ENCODE measurements around the gene CTSC.

- TF ChIP-seq CTCF (IDR thresholded peaks at IDR 0.05), result no peak
- no peak for TF ChIP-seq ZNF263 (CRISPR knock-in tag; IDR thresholded peaks at IDR 0.05; ENCODE audit: low read depth)
- TF ChIP-seq, protein P1, sequence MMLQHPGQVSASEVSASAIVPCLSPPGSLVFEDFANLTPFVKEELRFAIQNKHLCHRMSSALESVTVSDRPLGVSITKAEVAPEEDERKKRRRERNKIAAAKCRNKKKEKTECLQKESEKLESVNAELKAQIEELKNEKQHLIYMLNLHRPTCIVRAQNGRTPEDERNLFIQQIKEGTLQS (CRISPR knock-in tag; conservative IDR thresholded peaks at IDR 0.05), result no peak
- TF ChIP-seq, protein P2, sequence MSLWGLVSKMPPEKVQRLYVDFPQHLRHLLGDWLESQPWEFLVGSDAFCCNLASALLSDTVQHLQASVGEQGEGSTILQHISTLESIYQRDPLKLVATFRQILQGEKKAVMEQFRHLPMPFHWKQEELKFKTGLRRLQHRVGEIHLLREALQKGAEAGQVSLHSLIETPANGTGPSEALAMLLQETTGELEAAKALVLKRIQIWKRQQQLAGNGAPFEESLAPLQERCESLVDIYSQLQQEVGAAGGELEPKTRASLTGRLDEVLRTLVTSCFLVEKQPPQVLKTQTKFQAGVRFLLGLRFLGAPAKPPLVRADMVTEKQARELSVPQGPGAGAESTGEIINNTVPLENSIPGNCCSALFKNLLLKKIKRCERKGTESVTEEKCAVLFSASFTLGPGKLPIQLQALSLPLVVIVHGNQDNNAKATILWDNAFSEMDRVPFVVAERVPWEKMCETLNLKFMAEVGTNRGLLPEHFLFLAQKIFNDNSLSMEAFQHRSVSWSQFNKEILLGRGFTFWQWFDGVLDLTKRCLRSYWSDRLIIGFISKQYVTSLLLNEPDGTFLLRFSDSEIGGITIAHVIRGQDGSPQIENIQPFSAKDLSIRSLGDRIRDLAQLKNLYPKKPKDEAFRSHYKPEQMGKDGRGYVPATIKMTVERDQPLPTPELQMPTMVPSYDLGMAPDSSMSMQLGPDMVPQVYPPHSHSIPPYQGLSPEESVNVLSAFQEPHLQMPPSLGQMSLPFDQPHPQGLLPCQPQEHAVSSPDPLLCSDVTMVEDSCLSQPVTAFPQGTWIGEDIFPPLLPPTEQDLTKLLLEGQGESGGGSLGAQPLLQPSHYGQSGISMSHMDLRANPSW (CRISPR knock-in tag; conservative IDR thresholded peaks at IDR 0.05; ENCODE audit: low read depth), result no peak
- TF ChIP-seq GABPB1 (CRISPR knock-in tag; IDR thresholded peaks at IDR 0.05), result no peak
- TF ChIP-seq, protein P3, sequence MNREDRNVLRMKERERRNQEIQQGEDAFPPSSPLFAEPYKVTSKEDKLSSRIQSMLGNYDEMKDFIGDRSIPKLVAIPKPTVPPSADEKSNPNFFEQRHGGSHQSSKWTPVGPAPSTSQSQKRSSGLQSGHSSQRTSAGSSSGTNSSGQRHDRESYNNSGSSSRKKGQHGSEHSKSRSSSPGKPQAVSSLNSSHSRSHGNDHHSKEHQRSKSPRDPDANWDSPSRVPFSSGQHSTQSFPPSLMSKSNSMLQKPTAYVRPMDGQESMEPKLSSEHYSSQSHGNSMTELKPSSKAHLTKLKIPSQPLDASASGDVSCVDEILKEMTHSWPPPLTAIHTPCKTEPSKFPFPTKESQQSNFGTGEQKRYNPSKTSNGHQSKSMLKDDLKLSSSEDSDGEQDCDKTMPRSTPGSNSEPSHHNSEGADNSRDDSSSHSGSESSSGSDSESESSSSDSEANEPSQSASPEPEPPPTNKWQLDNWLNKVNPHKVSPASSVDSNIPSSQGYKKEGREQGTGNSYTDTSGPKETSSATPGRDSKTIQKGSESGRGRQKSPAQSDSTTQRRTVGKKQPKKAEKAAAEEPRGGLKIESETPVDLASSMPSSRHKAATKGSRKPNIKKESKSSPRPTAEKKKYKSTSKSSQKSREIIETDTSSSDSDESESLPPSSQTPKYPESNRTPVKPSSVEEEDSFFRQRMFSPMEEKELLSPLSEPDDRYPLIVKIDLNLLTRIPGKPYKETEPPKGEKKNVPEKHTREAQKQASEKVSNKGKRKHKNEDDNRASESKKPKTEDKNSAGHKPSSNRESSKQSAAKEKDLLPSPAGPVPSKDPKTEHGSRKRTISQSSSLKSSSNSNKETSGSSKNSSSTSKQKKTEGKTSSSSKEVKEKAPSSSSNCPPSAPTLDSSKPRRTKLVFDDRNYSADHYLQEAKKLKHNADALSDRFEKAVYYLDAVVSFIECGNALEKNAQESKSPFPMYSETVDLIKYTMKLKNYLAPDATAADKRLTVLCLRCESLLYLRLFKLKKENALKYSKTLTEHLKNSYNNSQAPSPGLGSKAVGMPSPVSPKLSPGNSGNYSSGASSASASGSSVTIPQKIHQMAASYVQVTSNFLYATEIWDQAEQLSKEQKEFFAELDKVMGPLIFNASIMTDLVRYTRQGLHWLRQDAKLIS (CRISPR knock-in tag; IDR thresholded peaks at IDR 0.05; ENCODE audit: borderline replicate concordance), result no peak
- no peak for TF ChIP-seq NFE2L1 (CRISPR knock-in tag; IDR thresholded peaks at IDR 0.05)
- TF ChIP-seq CREM (CRISPR knock-in tag; IDR thresholded peaks at IDR 0.05), result no peak
- TF ChIP-seq TEAD4 (CRISPR knock-in tag; IDR thresholded peaks at IDR 0.05), result no peak
- TF ChIP-seq PRRX2 (CRISPR knock-in tag; IDR thresholded peaks at IDR 0.05), result no peak
- no peak for TF ChIP-seq SP1 (CRISPR knock-in tag; conservative IDR thresholded peaks at IDR 0.05)
- no peak for TF ChIP-seq ELF4 (CRISPR knock-in tag; IDR thresholded peaks at IDR 0.05; ENCODE audit: low read depth)
- TF ChIP-seq, protein P4, sequence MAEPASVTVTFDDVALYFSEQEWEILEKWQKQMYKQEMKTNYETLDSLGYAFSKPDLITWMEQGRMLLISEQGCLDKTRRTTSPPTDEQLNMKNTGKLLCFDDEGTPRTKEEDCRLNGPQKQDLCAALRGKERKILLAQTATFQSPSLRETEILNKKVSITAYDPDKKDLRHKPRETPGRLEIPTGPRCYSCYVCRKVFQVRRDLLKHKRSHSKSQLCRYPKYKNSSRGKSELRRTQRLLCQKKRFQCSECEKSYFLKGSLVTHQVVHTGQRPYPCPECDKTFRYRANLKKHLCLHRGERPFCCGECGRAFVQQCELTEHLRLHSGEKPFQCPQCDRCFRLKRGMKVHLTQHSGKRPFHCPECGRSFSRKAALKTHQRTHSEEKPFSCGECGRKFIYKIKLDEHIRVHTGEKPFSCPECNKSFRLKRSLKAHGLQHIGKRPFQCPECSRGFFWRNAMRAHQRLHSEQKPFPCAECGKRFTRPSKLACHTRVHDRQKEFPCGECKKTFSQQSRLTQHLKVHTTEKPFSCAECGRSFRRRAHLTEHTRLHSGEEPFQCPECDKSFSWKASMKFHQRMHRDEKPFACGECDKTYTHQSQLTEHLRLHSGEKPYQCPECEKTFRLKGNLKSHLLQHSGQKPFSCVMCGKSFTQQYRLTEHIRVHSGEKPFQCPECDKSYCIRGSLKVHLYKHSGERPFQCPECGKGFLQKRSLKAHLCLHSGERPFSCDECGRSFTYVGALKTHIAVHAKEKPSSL (CRISPR knock-in tag; conservative IDR thresholded peaks at IDR 0.05), result no peak
Measured at GRCh38 chr11:88353386-88353785, 15.8 kb upstream of the CTSC start.
